Measurements from ENCODE around the gene THEMIS2.
A peak's percentile ranks its signal among the peaks of the same experiment; 100 is the strongest.
"Not testable (repeated sequence)": the region's sequence is repeated elsewhere in the genome, so short reads cannot be mapped to it uniquely, and the experiment has no call there.

Gene THEMIS2

GRCh38 chr1:27863538-27863915 is 8.8 kb upstream of the THEMIS2 start:
- no peak for DNase-seq

GRCh38 chr1:27864264-27864895 is 8.0 kb upstream of the THEMIS2 start:
- no peak for DNase-seq

- DNase-seq = no peak
These were observed 6.5 kb upstream of the THEMIS2 start for GRCh38 chr1:27865821-27866220.

GRCh38 chr1:27868556-27868931 is 3.8 kb upstream of the THEMIS2 start:
- DNase-seq = no peak

- peak; percentile 75 for DNase-seq
These were observed 3.2 kb upstream of the THEMIS2 start for GRCh38 chr1:27868932-27869718.

GRCh38 chr1:27869719-27870085 is 2.6 kb upstream of the THEMIS2 start:
- no peak for DNase-seq

GRCh38 chr1:27871076-27871475 is 1.3 kb upstream of the THEMIS2 start:
- DNase-seq = not testable (repeated sequence)

GRCh38 chr1:27872802-27873551 is 633 bp downstream of the THEMIS2 start:
- DNase-seq = no peak

- no peak for DNase-seq
These were observed 1.5 kb downstream of the THEMIS2 start for GRCh38 chr1:27873671-27874384.

GRCh38 chr1:27876341-27877114 is 4.2 kb downstream of the THEMIS2 start:
- no peak for DNase-seq

- no peak for DNase-seq
These were observed 4.7 kb downstream of the THEMIS2 start for GRCh38 chr1:27877115-27877416.

GRCh38 chr1:27878039-27878438 is 5.7 kb downstream of the THEMIS2 start:
- DNase-seq = no peak

GRCh38 chr1:27878787-27879335 is 6.5 kb downstream of the THEMIS2 start:
- no peak for DNase-seq

GRCh38 chr1:27879374-27880082 is 7.2 kb downstream of the THEMIS2 start:
- DNase-seq = no peak

- DNase-seq = no peak
These were observed 10.2 kb downstream of the THEMIS2 start for GRCh38 chr1:27882543-27882903.

GRCh38 chr1:27883536-27883935 is 11.2 kb downstream of the THEMIS2 start:
- no peak for DNase-seq

- no peak for DNase-seq
These were observed 11.9 kb downstream of the THEMIS2 start for GRCh38 chr1:27884006-27884954.

GRCh38 chr1:27885114-27885528 is 12.8 kb downstream of the THEMIS2 start:
- DNase-seq = no peak

GRCh38 chr1:27885621-27886352 is 13.4 kb downstream of the THEMIS2 start:
- no peak for DNase-seq

- DNase-seq = no peak
These were observed 14.0 kb downstream of the THEMIS2 start for GRCh38 chr1:27886353-27886679.
